ENCODE measurements around the gene ZDHHC7.
A peak's percentile ranks its signal among the peaks of the same experiment; 100 is the strongest.

ZDHHC7 gene

GRCh38 chr16:85017151-85017550 lies 5.8 kb upstream of the ZDHHC7 start (continued):
- TF ChIP-seq, protein P1, sequence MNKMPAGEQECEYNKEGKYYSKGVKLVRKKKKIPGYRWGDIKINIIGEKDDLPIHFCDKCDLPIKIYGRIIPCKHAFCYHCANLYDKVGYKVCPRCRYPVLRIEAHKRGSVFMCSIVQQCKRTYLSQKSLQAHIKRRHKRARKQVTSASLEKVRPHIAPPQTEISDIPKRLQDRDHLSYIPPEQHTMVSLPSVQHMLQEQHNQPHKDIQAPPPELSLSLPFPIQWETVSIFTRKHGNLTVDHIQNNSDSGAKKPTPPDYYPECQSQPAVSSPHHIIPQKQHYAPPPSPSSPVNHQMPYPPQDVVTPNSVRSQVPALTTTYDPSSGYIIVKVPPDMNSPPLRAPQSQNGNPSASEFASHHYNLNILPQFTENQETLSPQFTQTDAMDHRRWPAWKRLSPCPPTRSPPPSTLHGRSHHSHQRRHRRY (tag by site-specific recombination; IDR thresholded peaks at IDR 0.05), result no peak
- TF ChIP-seq, protein P2, sequence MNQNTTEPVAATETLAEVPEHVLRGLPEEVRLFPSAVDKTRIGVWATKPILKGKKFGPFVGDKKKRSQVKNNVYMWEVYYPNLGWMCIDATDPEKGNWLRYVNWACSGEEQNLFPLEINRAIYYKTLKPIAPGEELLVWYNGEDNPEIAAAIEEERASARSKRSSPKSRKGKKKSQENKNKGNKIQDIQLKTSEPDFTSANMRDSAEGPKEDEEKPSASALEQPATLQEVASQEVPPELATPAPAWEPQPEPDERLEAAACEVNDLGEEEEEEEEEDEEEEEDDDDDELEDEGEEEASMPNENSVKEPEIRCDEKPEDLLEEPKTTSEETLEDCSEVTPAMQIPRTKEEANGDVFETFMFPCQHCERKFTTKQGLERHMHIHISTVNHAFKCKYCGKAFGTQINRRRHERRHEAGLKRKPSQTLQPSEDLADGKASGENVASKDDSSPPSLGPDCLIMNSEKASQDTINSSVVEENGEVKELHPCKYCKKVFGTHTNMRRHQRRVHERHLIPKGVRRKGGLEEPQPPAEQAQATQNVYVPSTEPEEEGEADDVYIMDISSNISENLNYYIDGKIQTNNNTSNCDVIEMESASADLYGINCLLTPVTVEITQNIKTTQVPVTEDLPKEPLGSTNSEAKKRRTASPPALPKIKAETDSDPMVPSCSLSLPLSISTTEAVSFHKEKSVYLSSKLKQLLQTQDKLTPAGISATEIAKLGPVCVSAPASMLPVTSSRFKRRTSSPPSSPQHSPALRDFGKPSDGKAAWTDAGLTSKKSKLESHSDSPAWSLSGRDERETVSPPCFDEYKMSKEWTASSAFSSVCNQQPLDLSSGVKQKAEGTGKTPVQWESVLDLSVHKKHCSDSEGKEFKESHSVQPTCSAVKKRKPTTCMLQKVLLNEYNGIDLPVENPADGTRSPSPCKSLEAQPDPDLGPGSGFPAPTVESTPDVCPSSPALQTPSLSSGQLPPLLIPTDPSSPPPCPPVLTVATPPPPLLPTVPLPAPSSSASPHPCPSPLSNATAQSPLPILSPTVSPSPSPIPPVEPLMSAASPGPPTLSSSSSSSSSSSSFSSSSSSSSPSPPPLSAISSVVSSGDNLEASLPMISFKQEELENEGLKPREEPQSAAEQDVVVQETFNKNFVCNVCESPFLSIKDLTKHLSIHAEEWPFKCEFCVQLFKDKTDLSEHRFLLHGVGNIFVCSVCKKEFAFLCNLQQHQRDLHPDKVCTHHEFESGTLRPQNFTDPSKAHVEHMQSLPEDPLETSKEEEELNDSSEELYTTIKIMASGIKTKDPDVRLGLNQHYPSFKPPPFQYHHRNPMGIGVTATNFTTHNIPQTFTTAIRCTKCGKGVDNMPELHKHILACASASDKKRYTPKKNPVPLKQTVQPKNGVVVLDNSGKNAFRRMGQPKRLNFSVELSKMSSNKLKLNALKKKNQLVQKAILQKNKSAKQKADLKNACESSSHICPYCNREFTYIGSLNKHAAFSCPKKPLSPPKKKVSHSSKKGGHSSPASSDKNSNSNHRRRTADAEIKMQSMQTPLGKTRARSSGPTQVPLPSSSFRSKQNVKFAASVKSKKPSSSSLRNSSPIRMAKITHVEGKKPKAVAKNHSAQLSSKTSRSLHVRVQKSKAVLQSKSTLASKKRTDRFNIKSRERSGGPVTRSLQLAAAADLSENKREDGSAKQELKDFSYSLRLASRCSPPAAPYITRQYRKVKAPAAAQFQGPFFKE (tag by site-specific recombination; IDR thresholded peaks at IDR 0.05; ENCODE audit: borderline replicate concordance), result no peak

DNA sequence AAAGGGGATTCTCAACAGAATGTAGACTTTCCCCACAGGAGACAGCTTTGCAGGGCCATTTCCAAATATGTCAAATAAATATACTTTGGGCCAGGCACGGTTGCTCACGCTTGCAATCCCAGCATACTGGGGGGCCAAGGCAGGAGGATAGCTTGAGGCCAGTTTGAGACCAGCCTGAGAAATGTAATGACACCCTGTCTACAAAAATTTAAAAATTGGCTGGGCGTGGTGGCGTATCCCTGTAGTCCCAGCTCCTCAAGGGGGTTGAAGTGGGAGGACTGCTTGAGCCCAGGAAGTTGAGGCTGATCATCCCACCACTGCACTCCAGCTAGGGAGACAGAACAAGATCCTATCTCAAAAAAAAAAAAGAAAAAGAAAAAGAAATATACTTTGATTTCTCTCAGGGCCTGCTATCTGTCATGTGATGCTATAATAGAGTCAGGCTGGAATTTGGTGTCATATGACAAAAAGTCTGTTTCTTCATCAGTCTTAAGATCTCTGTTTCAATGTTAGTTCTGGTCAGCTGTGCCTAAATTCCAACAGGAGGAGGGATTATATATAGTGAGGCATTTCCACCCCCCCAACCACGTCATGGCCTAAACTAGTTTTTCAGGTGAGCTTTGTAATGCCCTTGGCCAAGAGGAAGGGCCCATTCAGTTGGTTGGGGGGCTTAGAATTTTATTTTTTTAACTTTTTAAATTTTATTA lies 4.3 kb upstream of the ZDHHC7 start:
- POLR2A ChIA-PET, result interaction anchor here (0.6 to 0.7 kb wide), 2 partner anchors 14 to 915 kb away, joined by 3 read pairs; no protein-coding TSS in a partner anchor
- Histone ChIP-seq H3K27ac (ENCODE audit: extremely low read depth, low read depth, low read length) (no peak overlapping the region), H3K4me1 (ENCODE audit: control insufficient read depth, insufficient read depth, low read length) (no peaks in the 10 kb centered on the region), H3K36me3 (ENCODE audit: control insufficient read depth in 2 of 2, insufficient read depth in 1 of 2, low read length in 2 of 2) (no peaks in the 10 kb centered on the region), H3K9me3 (ENCODE audit: control insufficient read depth, insufficient read depth, low read depth, low read length) (no peaks in the 10 kb centered on the region), H3K4me3 (ENCODE audit: low read depth, low read length) (no peak overlapping the region)
- CTCF ChIA-PET, result interaction anchor here (0.6 to 1.1 kb wide), 2 partner anchors 10 to 636 kb away, joined by 3 read pairs; no protein-coding TSS in a partner anchor
- TF ChIP-seq PRDM4 (tag by site-specific recombination; IDR thresholded peaks at IDR 0.05) (0 out of 2 replicates have a peak, but pooled peaks have one; percentile 15), ZNF776 (tag by site-specific recombination; IDR thresholded peaks at IDR 0.05; ENCODE audit: borderline replicate concordance) (no peak)

- TF ChIP-seq ZBTB26 (tag by site-specific recombination; optimal IDR thresholded peaks at IDR 0.05) (no peak), ZNF843 (tag by site-specific recombination; IDR thresholded peaks at IDR 0.05) (no peak), ZNF112 (tag by site-specific recombination; IDR thresholded peaks at IDR 0.05) (no peak), ZNF670 (tag by site-specific recombination; IDR thresholded peaks at IDR 0.05; ENCODE audit: low read depth) (no peak), ZNF701 (tag by site-specific recombination; IDR thresholded peaks at IDR 0.05) (no peak)
- Histone ChIP-seq H3K4me1 (ENCODE audit: control insufficient read depth, insufficient read depth, low read length) (0 out of 2 replicates have a peak, but pooled peaks cover 5% of the 10 kb centered on the region), H3K36me3 (ENCODE audit: control insufficient read depth in 2 of 2, insufficient read depth in 1 of 2, low read length in 2 of 2) (no peaks in the 10 kb centered on the region), H3K27ac (ENCODE audit: extremely low read depth, low read depth, low read length) (no peak overlapping the region), H3K9me3 (ENCODE audit: control insufficient read depth, insufficient read depth, low read depth, low read length) (no peaks in the 10 kb centered on the region), H3K4me3 (ENCODE audit: low read depth, low read length) (no peak overlapping the region)
- POLR2A ChIA-PET, result no interaction called here
- CTCF ChIA-PET, result interaction anchor here (0.7 kb wide), 1 partner anchor 126 kb away, joined by 3 read pairs; no protein-coding TSS in a partner anchor
Observed at GRCh38 chr16:85014311-85014710, 3.0 kb upstream of the ZDHHC7 start.

Measured in HEK293 (cell line).